HG03039 (cell line): ENCODE measurements around the gene RSRC2.
A peak's percentile ranks its signal among the peaks of the same experiment; 100 is the strongest.
"Not testable (repeated sequence)": the region's sequence is repeated elsewhere in the genome, so short reads cannot be mapped to it uniquely, and the experiment has no call there.

Experiments used
- ATAC-seq: cut with Tn5 transposase; IDR thresholded peaks from one replicate; pipeline ENCODE4 v1.9.1; 2021; ENCODE audit warnings: mild to moderate bottlenecking, moderate library complexity; ENCODE audit not compliant: unreplicated experiment

Gene RSRC2

DNA sequence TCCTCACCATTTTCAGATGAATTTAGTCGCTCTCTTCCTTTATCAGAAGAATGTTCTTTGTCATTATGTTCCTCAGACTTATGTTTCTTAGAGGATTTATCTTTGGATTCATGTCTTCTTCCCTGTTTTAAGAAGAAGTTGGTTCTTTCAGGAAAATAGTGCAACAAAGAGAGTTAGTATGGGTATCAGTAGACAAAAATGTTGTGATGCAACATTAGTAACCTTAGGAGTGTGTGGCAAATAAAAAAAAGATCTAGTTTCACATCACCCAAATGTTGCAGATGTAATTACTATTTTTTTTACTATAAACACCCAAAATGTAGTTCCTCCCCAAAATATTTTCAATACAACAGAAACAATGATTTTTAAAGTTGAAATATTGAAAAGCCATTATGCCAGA is 7.8 kb downstream of the RSRC2 start:
- ATAC-seq, result no peak

DNA sequence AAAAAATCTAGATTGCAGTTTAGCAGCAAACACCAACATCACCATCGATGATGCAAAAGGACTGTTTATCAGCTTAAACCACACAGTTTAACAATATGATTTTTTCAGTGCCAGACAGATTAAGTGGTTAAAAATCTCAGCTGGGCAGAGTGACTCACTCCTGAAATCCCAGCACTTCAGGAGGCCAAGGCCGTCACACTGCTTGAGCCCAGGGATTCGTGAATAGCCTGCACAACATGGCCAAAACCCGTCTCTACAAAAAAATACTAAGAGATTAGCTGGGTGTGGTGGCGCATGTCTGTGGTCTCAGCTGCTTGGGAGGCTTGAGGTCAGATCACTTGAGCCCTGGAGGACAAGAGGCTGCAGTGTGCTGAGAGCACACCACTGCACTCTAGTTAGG is 8.9 kb downstream of the RSRC2 start:
- ATAC-seq, result no peak

- no peak for ATAC-seq
Observed at GRCh38 chr12:122516544-122517361, 10.0 kb downstream of the RSRC2 start.

DNA sequence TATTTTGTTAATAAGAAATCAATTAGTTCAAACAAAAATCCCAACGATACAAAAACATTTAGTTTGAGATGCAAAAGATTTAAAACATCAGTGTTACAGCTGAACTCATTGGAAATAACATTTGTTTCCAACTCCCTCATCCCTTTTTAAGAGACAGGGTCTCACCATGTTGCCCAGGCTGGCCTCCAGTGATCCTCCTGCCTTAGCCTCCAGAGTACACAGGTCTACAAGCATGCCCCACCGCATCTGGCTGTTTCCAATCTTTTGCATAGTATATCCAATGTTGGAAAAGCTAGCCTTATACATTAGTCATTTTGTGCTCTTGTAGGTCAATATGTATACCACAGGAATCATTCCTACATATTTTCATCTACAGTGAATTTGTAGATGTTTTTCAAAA is 11.5 kb downstream of the RSRC2 start:
- no peak for ATAC-seq

DNA sequence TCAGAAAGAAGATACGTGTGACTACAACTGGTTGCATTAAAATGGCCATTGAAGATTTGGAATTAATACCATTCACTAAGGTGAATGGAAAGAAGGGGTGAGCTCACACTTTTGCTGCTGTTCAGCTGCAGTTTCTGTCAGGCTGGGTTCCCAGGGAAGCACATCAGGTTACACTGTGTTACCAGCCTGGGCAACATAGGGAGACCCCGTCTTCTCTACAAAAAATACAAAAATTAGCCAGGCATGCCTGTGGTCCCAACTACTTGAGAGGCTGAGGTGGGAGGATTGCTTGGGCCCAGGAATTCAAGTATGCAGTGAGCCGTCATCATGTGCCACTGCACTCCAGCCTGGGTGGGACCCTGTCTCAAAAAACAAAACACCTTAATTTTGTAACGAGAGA is 13.1 kb downstream of the RSRC2 start:
- no peak for ATAC-seq

DNA sequence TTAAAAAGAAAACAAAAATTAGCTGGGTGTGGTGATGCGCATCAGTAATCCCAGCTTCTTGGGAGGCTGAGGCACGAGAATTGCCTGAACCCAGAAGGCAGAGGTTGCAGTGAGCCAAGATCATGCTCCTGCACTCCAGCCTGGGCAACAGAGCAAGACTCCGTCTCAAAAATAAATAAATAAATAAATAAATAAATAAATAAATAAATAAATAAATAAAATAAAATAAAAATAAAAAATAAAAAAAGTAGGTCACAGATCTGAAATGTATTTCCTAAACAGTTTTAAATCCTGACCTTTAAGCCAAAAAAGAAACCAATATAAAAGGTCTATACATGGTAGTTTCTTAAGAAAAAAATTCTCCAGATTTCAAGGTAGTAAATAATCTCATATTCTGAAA is 13.7 kb downstream of the RSRC2 start:
- ATAC-seq, result not testable (repeated sequence)

GRCh38 chr12:122508163-122508562 is 18.6 kb downstream of the RSRC2 start:
- no peak for ATAC-seq

GRCh38 chr12:122506393-122506938 is 20.3 kb downstream of the RSRC2 start:
- no peak for ATAC-seq

DNA sequence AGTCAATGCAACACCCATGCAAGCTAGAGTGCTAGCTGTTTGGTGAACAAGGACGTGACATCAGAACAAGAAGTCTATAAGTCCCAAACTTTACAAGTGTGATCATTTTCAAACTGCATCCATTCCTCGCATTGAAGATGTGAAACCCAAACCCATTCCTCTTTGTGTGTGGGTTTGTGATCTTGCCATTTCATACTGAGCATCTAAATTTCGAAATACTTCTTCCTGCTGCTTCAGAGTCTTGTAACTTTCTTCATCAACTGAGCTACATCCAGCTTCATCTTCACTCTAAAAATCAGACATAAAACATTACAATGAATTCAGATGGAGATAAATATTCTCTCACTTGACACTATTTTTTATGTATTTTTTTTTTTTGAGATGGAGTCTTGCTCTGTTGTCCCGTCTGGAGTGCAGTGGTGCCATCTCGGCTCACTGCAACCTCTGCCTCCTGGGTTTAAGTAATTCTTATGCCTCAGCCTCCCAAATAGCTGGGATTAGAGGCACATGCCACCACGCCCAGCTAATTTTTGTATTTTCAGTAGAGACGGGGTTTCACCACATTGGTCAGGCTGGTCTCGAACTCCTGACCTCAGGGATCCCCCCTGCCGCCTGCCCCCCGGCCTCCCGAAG is 21.2 kb downstream of the RSRC2 start:
- ATAC-seq, result no peak

GRCh38 chr12:122503783-122504590 is 22.7 kb downstream of the RSRC2 start:
- no peak for ATAC-seq

DNA sequence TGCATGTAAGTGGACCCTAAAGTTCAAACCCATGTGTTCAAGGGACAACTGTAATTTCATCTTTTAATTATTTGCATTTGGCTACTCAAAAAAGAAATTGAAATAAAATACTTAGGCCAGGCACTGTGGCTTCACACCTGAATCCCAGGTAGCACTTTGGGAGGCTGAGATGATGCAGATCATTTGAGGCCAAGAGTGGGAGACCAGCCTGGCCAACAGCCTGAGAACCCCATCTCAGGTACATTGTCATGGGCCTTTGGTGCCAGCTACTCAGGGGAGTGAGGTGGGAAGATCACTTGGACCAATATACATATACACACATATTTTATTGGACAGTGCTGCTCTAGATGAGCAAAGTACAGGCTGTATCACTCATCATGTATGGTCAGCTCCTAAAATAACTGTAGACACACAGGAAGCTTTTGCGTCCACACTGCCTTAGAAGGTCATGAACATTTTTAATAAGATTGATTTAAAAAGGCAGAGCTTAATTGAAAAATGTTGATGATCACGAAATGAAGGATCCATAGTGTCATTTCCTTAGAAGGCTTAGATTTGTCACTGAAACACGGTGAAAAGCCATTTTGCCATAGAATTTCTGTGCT is 23.5 kb downstream of the RSRC2 start:
- ATAC-seq, result no peak

DNA sequence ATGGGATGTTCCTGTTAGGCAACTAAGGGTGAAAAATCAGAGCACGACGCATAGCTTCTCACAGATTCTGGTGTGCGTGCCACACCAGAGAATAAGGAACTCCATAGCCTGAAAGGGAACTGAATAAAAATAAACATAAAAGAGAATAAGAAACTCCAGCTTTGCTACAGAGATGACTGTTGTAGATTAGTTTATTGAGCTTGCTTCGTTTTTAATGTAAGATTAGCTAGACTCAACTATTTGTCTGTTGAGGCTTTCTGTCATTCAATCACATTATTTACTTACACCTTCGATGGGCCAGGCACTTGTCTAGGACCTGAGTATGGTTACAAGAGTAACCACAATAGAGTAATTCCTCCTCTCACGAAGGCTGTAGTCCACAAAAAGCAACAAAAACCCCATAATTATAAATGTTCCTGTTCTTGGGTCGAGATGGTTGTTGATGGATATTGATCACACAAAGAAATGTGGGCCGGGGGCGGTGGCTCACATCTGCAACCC is 25.2 kb downstream of the RSRC2 start:
- no peak for ATAC-seq

- peak; percentile 91 for ATAC-seq
Observed at GRCh38 chr12:122500685-122501488, 25.8 kb downstream of the RSRC2 start, which contains the start of gene ZCCHC8. ZCCHC8 (minus strand) TSS chr12:122500932; CDS start chr12:122500840, 92 bp downstream.

DNA sequence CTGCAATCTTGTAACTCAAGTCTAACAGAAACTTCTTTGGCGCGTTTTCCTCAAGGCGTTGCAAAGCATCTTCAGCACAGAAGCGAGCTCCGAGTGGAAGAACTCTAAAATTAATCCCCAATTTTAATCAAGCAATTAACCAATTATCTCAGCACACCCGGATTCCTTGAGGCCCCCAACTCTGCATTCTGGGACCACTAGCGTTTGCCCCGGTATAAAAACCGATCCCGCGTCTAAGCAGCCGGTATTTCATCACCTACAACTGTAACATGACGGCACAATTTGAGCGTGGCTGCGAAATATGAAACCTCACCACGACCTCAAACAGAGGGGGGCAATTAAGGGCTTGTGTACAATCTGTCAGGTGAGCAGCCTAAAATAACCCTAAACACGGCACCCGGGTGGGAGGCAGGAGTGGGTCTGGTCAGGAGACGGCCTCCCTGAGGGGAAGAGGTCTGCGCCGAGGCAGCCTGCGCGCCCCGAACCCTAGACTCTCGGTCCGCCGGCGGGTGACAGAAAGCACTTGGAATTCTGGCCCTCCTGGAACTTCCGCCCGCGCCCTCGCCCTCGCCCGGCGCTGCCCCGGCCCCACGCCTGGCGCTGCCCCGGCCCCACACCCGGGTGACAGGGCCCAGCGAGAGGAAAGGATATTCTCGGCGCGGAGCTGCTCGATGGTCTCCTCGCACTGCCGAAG is 26.6 kb downstream of the RSRC2 start:
- peak; percentile 7 for ATAC-seq

- no peak for ATAC-seq
Observed at GRCh38 chr12:122495258-122495657, 31.5 kb downstream of the RSRC2 start.

- not testable (repeated sequence) for ATAC-seq
Observed at GRCh38 chr12:122493222-122493621, 33.5 kb downstream of the RSRC2 start.

- ATAC-seq, result no peak
Observed at GRCh38 chr12:122491991-122492390, 34.7 kb downstream of the RSRC2 start.

DNA sequence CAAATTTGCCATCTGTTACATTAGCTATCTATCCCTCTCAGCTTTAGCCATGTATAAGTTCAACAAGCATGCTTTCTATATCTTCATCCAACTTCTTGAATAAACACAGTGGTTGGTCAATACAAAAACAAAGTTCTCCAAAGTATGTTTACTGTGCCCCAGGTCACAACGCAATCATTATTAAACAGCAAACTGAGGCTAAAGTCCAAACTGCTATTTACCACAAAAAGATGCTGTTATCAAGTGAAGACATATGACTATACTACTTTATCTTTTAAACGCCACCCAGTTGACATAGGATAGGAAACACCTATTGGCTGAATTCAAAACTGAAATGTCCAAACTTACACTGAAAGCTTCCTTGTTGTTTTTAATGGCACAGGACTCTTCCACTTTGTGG is 37.7 kb downstream of the RSRC2 start:
- ATAC-seq, result no peak

DNA sequence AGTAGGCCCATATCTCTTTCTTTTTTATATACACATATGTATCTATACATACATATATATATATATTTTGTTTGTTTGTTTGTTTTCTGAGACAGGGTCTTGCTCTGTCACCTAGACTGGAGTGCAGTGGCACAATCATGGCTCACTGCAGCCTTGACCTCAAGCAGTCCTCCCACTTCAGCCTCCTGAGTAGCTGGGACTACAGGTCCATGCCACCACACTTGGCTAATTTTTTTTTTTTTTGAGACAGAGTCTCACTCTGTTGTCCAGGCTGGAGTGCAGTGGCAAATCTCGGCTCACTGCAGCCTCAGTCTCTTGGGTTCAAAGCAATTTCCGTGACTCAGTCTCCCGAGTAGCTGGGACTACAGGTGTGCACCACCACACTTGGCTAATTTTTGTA is 38.9 kb downstream of the RSRC2 start:
- not testable (repeated sequence) for ATAC-seq
